HEK293 (cell line): Measurements from ENCODE around the gene ADCY4.

ENCODE experiments used
- HOXD13 ChIP-seq: sonication (generic); formaldehyde crosslinking; IDR thresholded peaks from 2 replicates; pipeline ENCODE4 v1.8.0; 2022; ENCODE audit warnings: missing genetic modification reagents, borderline replicate concordance
- KLF1 ChIP-seq: fragments of 450-650 bp; formaldehyde crosslinking; IDR thresholded peaks from 2 replicates; pipeline ENCODE4 v1.5.1; 2016; ENCODE audit warnings: missing biosample characterization, missing genetic modification characterization
- KLF10 ChIP-seq: fragments of 450-650 bp; IDR thresholded peaks from 2 replicates; pipeline ENCODE4 v1.5.1; 2018; ENCODE audit warnings: missing biosample characterization, mild to moderate bottlenecking, missing genetic modification characterization
- KLF16 ChIP-seq: fragments of 450-650 bp; formaldehyde crosslinking; IDR thresholded peaks from 2 replicates; pipeline ENCODE4 v1.5.1; 2017; ENCODE audit warnings: missing biosample characterization, missing genetic modification characterization
- KLF7 ChIP-seq: fragments of 450-650 bp; formaldehyde crosslinking; IDR thresholded peaks from 2 replicates; pipeline ENCODE4 v1.5.1; 2016; ENCODE audit warnings: missing biosample characterization, missing genetic modification characterization, borderline replicate concordance
- KLF8 ChIP-seq: fragments of 450-650 bp; formaldehyde crosslinking; IDR thresholded peaks from 2 replicates; pipeline ENCODE4 v1.5.1; 2016; ENCODE audit warnings: missing biosample characterization, missing genetic modification characterization
- MYNN ChIP-seq: fragments of 450-650 bp; formaldehyde crosslinking; IDR thresholded peaks from 2 replicates; pipeline ENCODE4 v1.5.1; 2016; ENCODE audit warnings: missing biosample characterization, missing genetic modification characterization, borderline replicate concordance
- SP2 ChIP-seq: fragments of 450-650 bp; formaldehyde crosslinking; IDR thresholded peaks from 2 replicates; pipeline ENCODE4 v1.5.1; 2016; ENCODE audit warnings: missing biosample characterization, missing genetic modification characterization
- SP3 ChIP-seq: fragments of 450-650 bp; formaldehyde crosslinking; IDR thresholded peaks from 2 replicates; pipeline ENCODE4 v1.5.1; 2016; ENCODE audit warnings: missing biosample characterization, missing genetic modification characterization
- SP7 ChIP-seq: fragments of 450-650 bp; formaldehyde crosslinking; IDR thresholded peaks from 2 replicates; pipeline ENCODE4 v1.5.1; 2016; ENCODE audit warnings: missing biosample characterization, missing genetic modification characterization
- ZBTB1 ChIP-seq: fragments of 450-650 bp; formaldehyde crosslinking; IDR thresholded peaks from 2 replicates; pipeline ENCODE4 v1.5.1; 2016; ENCODE audit warnings: missing biosample characterization, missing genetic modification characterization
- ZBTB10 ChIP-seq: fragments of 450-650 bp; formaldehyde crosslinking; IDR thresholded peaks from 2 replicates; pipeline ENCODE4 v1.5.1; 2016; ENCODE audit warnings: missing biosample characterization, missing genetic modification characterization
- ZBTB11 ChIP-seq: fragments of 450-650 bp; formaldehyde crosslinking; conservative IDR thresholded peaks from 2 replicates; pipeline ENCODE4 v1.5.1; 2016; ENCODE audit warnings: low read depth, missing biosample characterization, missing genetic modification characterization
- ZBTB20 ChIP-seq: fragments of 450-650 bp; formaldehyde crosslinking; IDR thresholded peaks from 2 replicates; pipeline ENCODE4 v1.5.1; 2016; ENCODE audit warnings: missing biosample characterization, missing genetic modification characterization
- ZBTB26 ChIP-seq: fragments of 450-650 bp; formaldehyde crosslinking; optimal IDR thresholded peaks from 2 replicates; pipeline ENCODE3; 2016; ENCODE audit warnings: missing biosample characterization, mild to moderate bottlenecking, missing genetic modification characterization
- ZNF2 ChIP-seq: fragments of 450-650 bp; formaldehyde crosslinking; IDR thresholded peaks from 2 replicates; pipeline ENCODE4 v1.5.1; 2016; ENCODE audit warnings: missing biosample characterization, missing genetic modification characterization
- ZNF223 ChIP-seq: fragments of 450-650 bp; formaldehyde crosslinking; IDR thresholded peaks from 2 replicates; pipeline ENCODE4 v1.5.1; 2016; ENCODE audit warnings: missing biosample characterization, missing genetic modification characterization
- ZNF391 ChIP-seq: fragments of 450-650 bp; formaldehyde crosslinking; IDR thresholded peaks from 2 replicates; pipeline ENCODE4 v1.5.1; 2016; ENCODE audit warnings: low read depth, missing biosample characterization, missing genetic modification characterization, borderline replicate concordance
- ZNF488 ChIP-seq: fragments of 450-650 bp; formaldehyde crosslinking; IDR thresholded peaks from 2 replicates; pipeline ENCODE4 v1.5.1; 2016; ENCODE audit warnings: missing biosample characterization, missing genetic modification characterization
- ZNF521 ChIP-seq: fragments of 450-650 bp; formaldehyde crosslinking; IDR thresholded peaks from 2 replicates; pipeline ENCODE4 v1.5.1; 2017; ENCODE audit warnings: missing biosample characterization, mild to moderate bottlenecking, missing genetic modification characterization
- ZNF600 ChIP-seq: fragments of 450-650 bp; formaldehyde crosslinking; IDR thresholded peaks from 2 replicates; pipeline ENCODE4 v1.5.1; 2016; ENCODE audit warnings: missing biosample characterization, missing genetic modification characterization
- ZNF645 ChIP-seq: fragments of 450-650 bp; formaldehyde crosslinking; IDR thresholded peaks from 2 replicates; pipeline ENCODE4; 2016; ENCODE audit warnings: missing biosample characterization, missing genetic modification characterization
- ZNF692 ChIP-seq: fragments of 450-650 bp; formaldehyde crosslinking; IDR thresholded peaks from 2 replicates; pipeline ENCODE4 v1.5.1; 2016; ENCODE audit warnings: missing biosample characterization, missing genetic modification characterization
- ZNF777 ChIP-seq: fragments of 450-650 bp; formaldehyde crosslinking; IDR thresholded peaks from 2 replicates; pipeline ENCODE4 v1.5.1; 2017; ENCODE audit warnings: missing biosample characterization, missing genetic modification characterization, borderline replicate concordance
- ZSCAN18 ChIP-seq: fragments of 450-650 bp; formaldehyde crosslinking; IDR thresholded peaks from 2 replicates; pipeline ENCODE4 v1.5.1; 2016; ENCODE audit warnings: missing biosample characterization, missing genetic modification characterization

ADCY4 gene

GRCh38 chr14:24299255-24300191, 35.3 kb downstream of the ADCY4 start, which contains the start of the genes DHRS1 and NOP9 (continued):
- no peak for TF ChIP-seq ZNF488 (tag by site-specific recombination)
- peak; percentile 89 for TF ChIP-seq SP3 (tag by site-specific recombination)
- TF ChIP-seq ZNF692 (tag by site-specific recombination): 0 out of 2 replicates have a peak, but pooled peaks have one; percentile 35
- TF ChIP-seq ZBTB20 (tag by site-specific recombination): peak; percentile 99
- TF ChIP-seq ZNF600: peak; percentile 79
- TF ChIP-seq KLF8: peak; percentile 99
- no peak for TF ChIP-seq ZSCAN18 (tag by site-specific recombination)
- peak; percentile 87 for TF ChIP-seq KLF1 (tag by site-specific recombination)
- TF ChIP-seq ZNF645: no peak
- peak; percentile 51; the same call in 1 of the 2 replicates for TF ChIP-seq ZNF2 (tag by site-specific recombination)
- TF ChIP-seq SP7 (tag by site-specific recombination): peak; percentile 57; the same call in 1 of the 2 replicates
- TF ChIP-seq KLF16: peak; percentile 95
- TF ChIP-seq KLF7 (tag by site-specific recombination): 0 out of 2 replicates have a peak, but pooled peaks have one; percentile 54
- TF ChIP-seq HOXD13 (CRISPR knock-in tag): 0 out of 2 replicates have a peak, but pooled peaks have one; percentile 28
- TF ChIP-seq SP2 (tag by site-specific recombination): peak; percentile 42
- peak; percentile 70 for TF ChIP-seq ZBTB11 (tag by site-specific recombination)
- no peak for TF ChIP-seq ZNF521 (tag by site-specific recombination)
- TF ChIP-seq ZBTB1: no peak
- no peak for TF ChIP-seq ZNF777
- peak; percentile 98 for TF ChIP-seq KLF10 (tag by site-specific recombination)
- TF ChIP-seq ZBTB10: peak; percentile 71
- TF ChIP-seq MYNN (tag by site-specific recombination): no peak
- TF ChIP-seq ZNF391 (tag by site-specific recombination): no peak
- TF ChIP-seq ZBTB26 (tag by site-specific recombination): peak; percentile 80
- TF ChIP-seq ZNF223 (tag by site-specific recombination): no peak
